ENCODE data around the gene RAD18.

GRCh38 chr3:8909160-8909559 lies 54.1 kb downstream of the RAD18 start:
- TF ChIP-seq RARB (CRISPR knock-in tag; IDR thresholded peaks at IDR 0.05) = no peak
- TF ChIP-seq PATZ1 (CRISPR knock-in tag; IDR thresholded peaks at IDR 0.05; ENCODE audit: borderline replicate concordance) = no peak
- TF ChIP-seq OSR1 (CRISPR knock-in tag; IDR thresholded peaks at IDR 0.05) = no peak
- TF ChIP-seq ESRRG (CRISPR knock-in tag; IDR thresholded peaks at IDR 0.05) = no peak
- no peak for TF ChIP-seq ARNTL (CRISPR knock-in tag; IDR thresholded peaks at IDR 0.05; ENCODE audit: borderline replicate concordance, low read depth)
- TF ChIP-seq ZFP3 (CRISPR knock-in tag; IDR thresholded peaks at IDR 0.05) = no peak
- no peak for TF ChIP-seq CSRNP3 (CRISPR knock-in tag; IDR thresholded peaks at IDR 0.05)
- no peak for TF ChIP-seq SNAI2 (CRISPR knock-in tag; IDR thresholded peaks at IDR 0.05)
- TF ChIP-seq ISL1 (CRISPR knock-in tag; IDR thresholded peaks at IDR 0.05) = no peak

Measured in SK-N-SH treated with all-trans-retinoic acid at 6 μM for 48 hours (cell line).